IMR-90 (cell line): ENCODE measurements around the gene SMU1.

Experiments used
- BHLHE40 ChIP-seq: fragments of 150-350 bp; IDR thresholded peaks from 2 replicates; pipeline ENCODE4 v1.6.1; 2016; ENCODE audit warnings: mild to moderate bottlenecking, low read depth, low read length
- CHD1 ChIP-seq: IDR thresholded peaks from 2 replicates; pipeline ENCODE4 v1.6.1; 2012; ENCODE audit warnings: low read depth, low read length, improper control_type of control experiment
- FOS ChIP-seq: fragments of 150-350 bp; IDR thresholded peaks from 2 replicates; pipeline ENCODE4 v1.6.1; 2016; ENCODE audit warnings: low read depth, low read length
- MAZ ChIP-seq: IDR thresholded peaks from 2 replicates; pipeline ENCODE4 v1.6.1; 2012; ENCODE audit warnings: low read depth, mild to moderate bottlenecking, low read length, improper control_type of control experiment, moderate library complexity, borderline replicate concordance
- MXI1 ChIP-seq: IDR thresholded peaks from 2 replicates; pipeline ENCODE4 v1.6.1; 2012; ENCODE audit warnings: low read depth, mild to moderate bottlenecking, low read length, moderate library complexity, borderline replicate concordance
- NFE2L2 ChIP-seq: fragments of 150-350 bp; IDR thresholded peaks from 2 replicates; pipeline ENCODE4 v1.6.1; 2016; ENCODE audit warnings: low read depth, mild to moderate bottlenecking, low read length
- POLR2A ChIP-seq: IDR thresholded peaks from 2 replicates; pipeline ENCODE4 v1.6.1; 2012; ENCODE audit warnings: mild to moderate bottlenecking, low read depth, low read length
- RAD21 ChIP-seq: IDR thresholded peaks from 2 replicates; pipeline ENCODE4 v1.6.1; 2012; ENCODE audit warnings: low read length, improper control_type of control experiment
- RCOR1 ChIP-seq: IDR thresholded peaks from 2 replicates; pipeline ENCODE4 v1.6.1; 2012; ENCODE audit warnings: mild to moderate bottlenecking, low read length, improper control_type of control experiment; ENCODE audit not compliant: insufficient replicate concordance
- SMC3 ChIP-seq: fragments of 150-350 bp; IDR thresholded peaks from 2 replicates; pipeline ENCODE4 v1.6.1; 2016; ENCODE audit warnings: low read depth, mild to moderate bottlenecking, antibody characterized with exemption, low read length, moderate library complexity
- TF ChIP-seq, protein P1 (sequence below): fragments of 150-350 bp; IDR thresholded peaks from 2 replicates; pipeline ENCODE4 v1.6.1; 2017; ENCODE audit warnings: mild to moderate bottlenecking, antibody characterized with exemption, low read length, low read depth
- TF ChIP-seq, protein P2 (sequence below): conservative IDR thresholded peaks from 2 replicates; pipeline ENCODE4 v1.5.1; 2012; ENCODE audit warnings: mild to moderate bottlenecking, low read depth, low read length, improper control_type of control experiment
- TF ChIP-seq, protein P3 (sequence below): fragments of 150-350 bp; IDR thresholded peaks from 2 replicates; pipeline ENCODE4 v1.6.1; 2016; ENCODE audit warnings: low read depth, mild to moderate bottlenecking, low read length, moderate library complexity, borderline replicate concordance

DNA sequence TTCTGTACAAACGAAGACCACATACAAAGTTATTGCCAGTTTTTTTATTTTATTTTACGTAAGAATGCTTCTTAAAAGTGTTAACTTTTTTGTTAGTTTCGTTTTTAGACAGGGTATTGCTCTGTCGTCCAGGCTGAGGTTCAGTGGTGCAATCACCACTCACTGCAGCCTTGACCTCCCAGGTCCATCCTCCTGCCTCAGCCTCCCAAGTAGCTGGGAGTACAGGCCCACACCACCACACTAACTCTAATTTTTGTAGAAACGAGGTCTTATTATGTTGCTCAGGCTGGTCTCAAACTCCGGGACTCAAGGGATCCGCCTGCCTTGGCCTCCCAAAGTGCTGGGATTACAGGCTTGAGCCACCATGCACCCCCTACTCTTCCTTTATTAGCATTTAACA, 53.7 kb downstream of the SMU1 start:
- TF ChIP-seq MAZ (no peak), MXI1 (no peak), FOS (no peak), POLR2A (no peak), RCOR1 (no peak), NFE2L2 (no peak), SMC3 (no peak), CHD1 (no peak), RAD21 (no peak), BHLHE40 (no peak)
- TF ChIP-seq, protein P1, sequence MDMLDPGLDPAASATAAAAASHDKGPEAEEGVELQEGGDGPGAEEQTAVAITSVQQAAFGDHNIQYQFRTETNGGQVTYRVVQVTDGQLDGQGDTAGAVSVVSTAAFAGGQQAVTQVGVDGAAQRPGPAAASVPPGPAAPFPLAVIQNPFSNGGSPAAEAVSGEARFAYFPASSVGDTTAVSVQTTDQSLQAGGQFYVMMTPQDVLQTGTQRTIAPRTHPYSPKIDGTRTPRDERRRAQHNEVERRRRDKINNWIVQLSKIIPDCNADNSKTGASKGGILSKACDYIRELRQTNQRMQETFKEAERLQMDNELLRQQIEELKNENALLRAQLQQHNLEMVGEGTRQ = no peak
- TF ChIP-seq, protein P2, sequence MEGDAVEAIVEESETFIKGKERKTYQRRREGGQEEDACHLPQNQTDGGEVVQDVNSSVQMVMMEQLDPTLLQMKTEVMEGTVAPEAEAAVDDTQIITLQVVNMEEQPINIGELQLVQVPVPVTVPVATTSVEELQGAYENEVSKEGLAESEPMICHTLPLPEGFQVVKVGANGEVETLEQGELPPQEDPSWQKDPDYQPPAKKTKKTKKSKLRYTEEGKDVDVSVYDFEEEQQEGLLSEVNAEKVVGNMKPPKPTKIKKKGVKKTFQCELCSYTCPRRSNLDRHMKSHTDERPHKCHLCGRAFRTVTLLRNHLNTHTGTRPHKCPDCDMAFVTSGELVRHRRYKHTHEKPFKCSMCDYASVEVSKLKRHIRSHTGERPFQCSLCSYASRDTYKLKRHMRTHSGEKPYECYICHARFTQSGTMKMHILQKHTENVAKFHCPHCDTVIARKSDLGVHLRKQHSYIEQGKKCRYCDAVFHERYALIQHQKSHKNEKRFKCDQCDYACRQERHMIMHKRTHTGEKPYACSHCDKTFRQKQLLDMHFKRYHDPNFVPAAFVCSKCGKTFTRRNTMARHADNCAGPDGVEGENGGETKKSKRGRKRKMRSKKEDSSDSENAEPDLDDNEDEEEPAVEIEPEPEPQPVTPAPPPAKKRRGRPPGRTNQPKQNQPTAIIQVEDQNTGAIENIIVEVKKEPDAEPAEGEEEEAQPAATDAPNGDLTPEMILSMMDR = no peak
- TF ChIP-seq, protein P3, sequence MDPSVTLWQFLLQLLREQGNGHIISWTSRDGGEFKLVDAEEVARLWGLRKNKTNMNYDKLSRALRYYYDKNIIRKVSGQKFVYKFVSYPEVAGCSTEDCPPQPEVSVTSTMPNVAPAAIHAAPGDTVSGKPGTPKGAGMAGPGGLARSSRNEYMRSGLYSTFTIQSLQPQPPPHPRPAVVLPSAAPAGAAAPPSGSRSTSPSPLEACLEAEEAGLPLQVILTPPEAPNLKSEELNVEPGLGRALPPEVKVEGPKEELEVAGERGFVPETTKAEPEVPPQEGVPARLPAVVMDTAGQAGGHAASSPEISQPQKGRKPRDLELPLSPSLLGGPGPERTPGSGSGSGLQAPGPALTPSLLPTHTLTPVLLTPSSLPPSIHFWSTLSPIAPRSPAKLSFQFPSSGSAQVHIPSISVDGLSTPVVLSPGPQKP = no peak
